CD14-positive monocyte (primary cell): Measurements from ENCODE around the gene TOX3. TPM values are rescaled to one million over a fixed set of nuclear protein-coding genes. Genes with fewer than 3 reads are reported as not detected.

Experiments
- DNase-seq, 3 donors: peaks; one replicate each; pipeline ENCODE4 v3.0.0-alpha.2; 2011 to 2022
- H2AFZ ChIP-seq: 2 replicates; pipeline ENCODE4 v1.6.0; 2012; ENCODE audit warnings: mild to moderate bottlenecking, low read depth, low read length, inconsistent platforms; ENCODE audit not compliant: insufficient read depth, poor library complexity, severe bottlenecking
- H3K27ac ChIP-seq, 2 donors: 1 replicate in 1 of 2; 2 replicates in 1 of 2; pipeline ENCODE4 v1.5.1; 2012 to 2013; ENCODE audit warnings: low read length in 2 of 2, control low read depth in 1 of 2, inconsistent platforms in 1 of 2, low read depth in 1 of 2, mild to moderate bottlenecking in 1 of 2
- H3K27me3 ChIP-seq, 2 donors: one replicate each; pipeline versions ENCODE4 v1.6.0 to v1.6.1; 2011 to 2013; ENCODE audit warnings: low read length in 2 of 2; ENCODE audit not compliant: control insufficient read depth in 2 of 2, insufficient read depth in 2 of 2
- H3K36me3 ChIP-seq, 2 donors: replicated peaks in 1 of 2; 1 replicate in 1 of 2; 2 replicates in 1 of 2; pipeline versions ENCODE4 v1.5.1 to v1.6.1; 2012 to 2013; ENCODE audit warnings: low read length in 2 of 2, control low read depth in 1 of 2, inconsistent platforms in 1 of 2, mild to moderate bottlenecking in 1 of 2; ENCODE audit not compliant: insufficient read depth in 2 of 2, control insufficient read depth in 1 of 2
- H3K4me1 ChIP-seq, 2 donors: 1 replicate in 1 of 2; 2 replicates in 1 of 2; pipeline versions ENCODE4 v1.5.1 to v1.6.1; 2012 to 2013; ENCODE audit warnings: low read length in 2 of 2, control low read depth in 1 of 2, inconsistent platforms in 1 of 2, mild to moderate bottlenecking in 1 of 2, moderate library complexity in 1 of 2; ENCODE audit not compliant: insufficient read depth in 2 of 2, control insufficient read depth in 1 of 2
- H3K4me2 ChIP-seq: replicated peaks from 2 replicates; pipeline ENCODE3; 2012; ENCODE audit warnings: low read length, moderate library complexity, mild to moderate bottlenecking; ENCODE audit not compliant: poor library complexity, severe bottlenecking; ENCODE audit errors: extremely low read depth
- H3K4me3 ChIP-seq, 3 experiments: fragments of 200-600 bp in 1 of 3; sonication (generic) in 1 of 3; replicated peaks in 1 of 3; 1 replicate in 2 of 3; 2 replicates in 1 of 3; pipeline ENCODE4 v1.5.1; 2011 to 2013; ENCODE audit warnings: low read length in 3 of 3, mild to moderate bottlenecking in 3 of 3, control low read depth in 2 of 3, low read depth in 2 of 3, inconsistent platforms in 1 of 3, moderate library complexity in 1 of 3
- H3K79me2 ChIP-seq: 2 replicates; pipeline ENCODE4 v1.6.0; 2012; ENCODE audit warnings: mild to moderate bottlenecking, control low read depth, inconsistent platforms, low read length, moderate library complexity; ENCODE audit not compliant: insufficient read depth
- H3K9ac ChIP-seq: 2 replicates; pipeline ENCODE4 v1.6.0; 2017; ENCODE audit warnings: low read length, mild to moderate bottlenecking; ENCODE audit not compliant: insufficient read depth, poor library complexity, severe bottlenecking
- H3K9me3 ChIP-seq, 2 donors: replicated peaks in 1 of 2; 1 replicate in 1 of 2; 2 replicates in 1 of 2; pipeline versions ENCODE4 v1.5.1 to v1.6.1; 2012 to 2013; ENCODE audit warnings: low read length in 2 of 2, control low read depth in 1 of 2; ENCODE audit not compliant: control insufficient read depth in 1 of 2, insufficient read depth in 1 of 2
- H4K20me1 ChIP-seq: 2 replicates; pipeline ENCODE4 v1.6.0; 2012; ENCODE audit warnings: mild to moderate bottlenecking, low read length, control low read depth, moderate library complexity; ENCODE audit not compliant: insufficient read depth
- H3K27ac Mint-ChIP-seq, 7 donors: one replicate each; pipeline ENCODE4 v1.8.0; 2020; ENCODE audit warnings: mild to moderate bottlenecking in 7 of 7, mixed read lengths in 7 of 7, moderate library complexity in 6 of 7, inconsistent platforms in 2 of 7
- H3K27me3 Mint-ChIP-seq, 3 donors: one replicate each; pipeline ENCODE4 v1.8.0; 2021 to 2022; ENCODE audit warnings: low read depth in 3 of 3, mild to moderate bottlenecking in 3 of 3, mixed read lengths in 3 of 3, moderate library complexity in 3 of 3, inconsistent platforms in 1 of 3
- H3K36me3 Mint-ChIP-seq, 2 donors: one replicate each; pipeline ENCODE4 v1.8.0; 2020; ENCODE audit warnings: mixed read lengths in 2 of 2, inconsistent platforms in 1 of 2, mild to moderate bottlenecking in 1 of 2
- H3K4me1 Mint-ChIP-seq: one replicate; pipeline ENCODE4 v1.8.0; 2020; ENCODE audit warnings: mild to moderate bottlenecking, mixed read lengths
- H3K4me3 Mint-ChIP-seq, 2 donors: one replicate each; pipeline ENCODE4 v1.8.0; 2020; ENCODE audit warnings: mild to moderate bottlenecking in 2 of 2, mixed read lengths in 2 of 2, moderate library complexity in 1 of 2
- H3K9me3 Mint-ChIP-seq, 7 donors: one replicate each; pipeline ENCODE4 v1.8.0; 2020 to 2022; ENCODE audit warnings: mixed read lengths in 7 of 7, mild to moderate bottlenecking in 6 of 7, moderate library complexity in 6 of 7, inconsistent platforms in 2 of 7
- CTCF ChIP-seq: fragments of 200-600 bp; IDR thresholded peaks from one replicate; pipeline ENCODE4 v1.8.0; 2022; ENCODE audit warnings: antibody characterized with exemption, mild to moderate bottlenecking
- WGBS: methylation state at CpG from one replicate; pipeline ENCODE4 v1.1.5; 2013; ENCODE audit warnings: missing lambda C conversion rate; ENCODE audit not compliant: insufficient coverage; 5-methylcytosine and 5-hydroxymethylcytosine counted together
- intact Hi-C, 2 donors: fragments of 100-400 bp; cut with micrococcal nuclease; formaldehyde crosslinking; loops; one replicate each; pipeline versions ENCODE4 v1.15.0 to v1.15.1; 2023
- polyA plus RNA-seq, 3 donors: library from polyadenylated mRNA; depleted of rRNA in 1 of 3; unstranded in 2 of 3; stranded (reverse) in 1 of 3; fragments of 300-500 nt in 2 of 3; fragments of >200 nt in 1 of 3; fragmentation: Illumina TruSeq in 2 of 3; gene quantifications; 1 replicate in 2 of 3; 2 replicates in 1 of 3; pipeline ENCODE4 v1.2.3, GENCODE V29; 2012 to 2021

TOX3 gene
- polyA plus RNA-seq, 3 donors: not detected

- peaks cover 0 to 3% (median 0%) of the 10 kb centered on the region in 7 donors for H3K9me3 Mint-ChIP-seq
- no peaks in the 10 kb centered on the region for H3K79me2 ChIP-seq
- DNase-seq: no peak
- intact Hi-C loops: no loop called here
- H3K4me3 Mint-ChIP-seq: no peak overlapping the region
- no peaks in the 10 kb centered on the region for H3K9me3 ChIP-seq
- H3K27me3 Mint-ChIP-seq: peaks cover 0 to 2% (median 2%) of the 10 kb centered on the region in 3 donors
- no peaks in the 10 kb centered on the region for H4K20me1 ChIP-seq
- no peak overlapping the region for H3K27ac Mint-ChIP-seq
- TF ChIP-seq CTCF: no peak
- H3K36me3 ChIP-seq: no peaks in the 10 kb centered on the region
- H3K36me3 Mint-ChIP-seq: no peaks in the 10 kb centered on the region
- H2AFZ ChIP-seq: no peak overlapping the region
- H3K4me2 ChIP-seq: no peak overlapping the region
- H3K9ac ChIP-seq: no peak overlapping the region
- no peaks in the 10 kb centered on the region for H3K27me3 ChIP-seq
- H3K4me3 ChIP-seq: no peak overlapping the region
- H3K4me1 ChIP-seq: no peaks in the 10 kb centered on the region
- H3K27ac ChIP-seq: no peak overlapping the region
- 78% methylated on average over 3 of the region's 4 CpGs for WGBS
- peaks cover under 1% of the 10 kb centered on the region for H3K4me1 Mint-ChIP-seq
Measured at GRCh38 chr16:52578829-52579498, 32.0 kb upstream of the TOX3 start.

GRCh38 chr16:52578007-52578828 is 31.3 kb upstream of the TOX3 start:
- H3K27ac ChIP-seq: no peak overlapping the region
- H3K4me3 ChIP-seq: no peak overlapping the region
- H3K4me1 Mint-ChIP-seq: peaks cover 4% of the 10 kb centered on the region
- no peaks in the 10 kb centered on the region for H3K27me3 ChIP-seq
- peaks cover 0 to 2% (median 0%) of the 10 kb centered on the region in 3 donors for H3K27me3 Mint-ChIP-seq
- H3K36me3 Mint-ChIP-seq: no peaks in the 10 kb centered on the region
- H4K20me1 ChIP-seq: no peaks in the 10 kb centered on the region
- no peak overlapping the region for H3K27ac Mint-ChIP-seq
- no peak overlapping the region for H3K9ac ChIP-seq
- no peak overlapping the region for H3K4me2 ChIP-seq
- intact Hi-C loops: no loop called here
- H3K36me3 ChIP-seq: no peaks in the 10 kb centered on the region
- no peak for TF ChIP-seq CTCF
- no peak overlapping the region for H3K4me3 Mint-ChIP-seq
- H2AFZ ChIP-seq: no peak overlapping the region
- H3K9me3 ChIP-seq: no peaks in the 10 kb centered on the region
- no peaks in the 10 kb centered on the region for H3K4me1 ChIP-seq
- no peak for DNase-seq
- H3K79me2 ChIP-seq: no peaks in the 10 kb centered on the region
- 68% methylated on average over 5 of the region's 11 CpGs for WGBS
- H3K9me3 Mint-ChIP-seq: peaks cover 0 to 3% (median 0%) of the 10 kb centered on the region in 7 donors
